Lung microvascular endothelial cell (primary cell): ENCODE measurements around the gene KCNH1. TPM values are rescaled to one million over a fixed set of nuclear protein-coding genes. Genes with fewer than 3 reads are reported as not detected.

Experiments used
- DNase-seq, 2 donors: peaks; one replicate each; pipeline versions ENCODE4 v3.0.0 to v3.0.0-alpha.2; 2010; ENCODE audit warnings: low read depth in 2 of 2
- total RNA-seq: library from RNA; depleted of rRNA; stranded (reverse); fragments of >200 nt; gene quantifications from 2 replicates; pipeline ENCODE4 v1.2.1, GENCODE V29; 2014

KCNH1 gene
- total RNA-seq, 1 donor from 2014 or later: not detected

- no peak for DNase-seq
Measured at GRCh38 chr1:210866532-210866931, 267.4 kb downstream of the KCNH1 start.

DNA sequence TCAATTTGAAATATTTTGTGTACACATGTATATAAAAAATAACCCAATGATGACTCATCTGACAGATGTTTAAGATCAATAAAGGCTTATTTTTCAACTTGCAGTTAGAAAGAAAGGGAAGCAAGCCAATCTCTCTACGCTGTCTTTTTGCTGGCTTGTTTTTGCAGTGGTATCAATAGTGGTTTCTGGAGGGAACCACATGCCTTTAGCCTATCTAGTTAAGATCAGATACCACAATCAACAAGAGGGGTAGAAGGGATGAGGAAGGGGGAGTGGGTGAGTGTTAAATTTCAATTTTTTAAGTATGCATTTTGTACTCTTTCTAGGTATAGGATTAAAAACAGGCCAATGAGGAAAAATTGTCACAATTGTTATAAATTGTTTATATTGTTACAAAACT lies 276.2 kb downstream of the KCNH1 start:
- DNase-seq: no peak

- no peak for DNase-seq
Measured at GRCh38 chr1:210857146-210857663, 276.7 kb downstream of the KCNH1 start.

- no peak for DNase-seq
Measured at GRCh38 chr1:210855440-210855839, 278.5 kb downstream of the KCNH1 start.

GRCh38 chr1:210853276-210853675 lies 280.7 kb downstream of the KCNH1 start:
- DNase-seq: no peak

DNA sequence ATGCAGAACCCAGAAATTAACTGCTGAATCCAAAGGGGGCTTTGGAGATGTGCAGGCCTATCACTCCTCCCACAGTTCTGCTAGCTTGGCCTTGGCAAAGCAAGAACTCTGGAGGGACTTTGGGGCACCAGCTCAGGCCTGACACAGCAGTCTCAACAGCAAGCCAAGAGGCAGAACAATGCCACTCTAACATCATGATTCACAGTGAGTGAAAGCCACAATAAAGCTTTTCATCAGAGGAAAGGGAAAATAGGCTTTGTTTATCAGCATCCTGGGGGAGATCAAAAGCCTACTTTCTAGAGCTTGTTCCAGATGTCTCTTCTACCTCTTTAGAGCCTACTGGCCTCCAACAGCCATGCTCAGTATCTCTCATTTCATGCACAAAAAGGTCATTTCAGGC lies 283.4 kb downstream of the KCNH1 start:
- DNase-seq: no peak

GRCh38 chr1:210848474-210848873 lies 285.5 kb downstream of the KCNH1 start:
- no peak for DNase-seq

DNA sequence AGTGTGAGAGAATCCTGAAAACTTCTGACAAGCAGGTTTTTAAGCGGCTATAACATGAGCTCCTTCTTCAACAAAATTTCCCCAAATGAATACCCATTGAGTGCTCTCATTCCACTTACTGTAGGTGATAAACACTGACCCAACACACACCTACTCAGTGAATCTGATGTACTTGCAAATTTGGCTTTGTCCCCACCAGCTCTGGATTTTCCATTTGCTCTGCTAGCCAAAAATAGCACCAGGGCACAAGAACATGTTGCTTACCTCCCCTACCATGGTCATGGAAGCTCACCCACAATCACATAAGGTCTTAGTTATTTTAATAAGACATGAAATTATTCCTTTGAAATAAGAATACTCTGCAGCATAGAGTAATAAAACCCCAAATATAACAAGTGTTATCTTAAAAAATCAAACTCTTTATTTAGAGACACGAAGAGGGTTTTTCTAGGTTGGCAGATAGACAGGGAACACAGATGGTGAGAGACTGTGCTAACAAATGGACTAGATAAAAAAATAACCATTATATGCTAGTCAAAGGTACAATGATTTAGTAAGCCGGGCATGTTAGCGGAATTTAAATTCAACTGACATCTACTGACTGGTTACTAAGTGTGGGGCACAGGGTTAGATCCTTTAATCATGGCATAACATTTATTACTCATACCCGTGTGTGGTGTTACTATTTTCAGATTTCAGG lies 291.9 kb downstream of the KCNH1 start:
- DNase-seq: no peak

DNA sequence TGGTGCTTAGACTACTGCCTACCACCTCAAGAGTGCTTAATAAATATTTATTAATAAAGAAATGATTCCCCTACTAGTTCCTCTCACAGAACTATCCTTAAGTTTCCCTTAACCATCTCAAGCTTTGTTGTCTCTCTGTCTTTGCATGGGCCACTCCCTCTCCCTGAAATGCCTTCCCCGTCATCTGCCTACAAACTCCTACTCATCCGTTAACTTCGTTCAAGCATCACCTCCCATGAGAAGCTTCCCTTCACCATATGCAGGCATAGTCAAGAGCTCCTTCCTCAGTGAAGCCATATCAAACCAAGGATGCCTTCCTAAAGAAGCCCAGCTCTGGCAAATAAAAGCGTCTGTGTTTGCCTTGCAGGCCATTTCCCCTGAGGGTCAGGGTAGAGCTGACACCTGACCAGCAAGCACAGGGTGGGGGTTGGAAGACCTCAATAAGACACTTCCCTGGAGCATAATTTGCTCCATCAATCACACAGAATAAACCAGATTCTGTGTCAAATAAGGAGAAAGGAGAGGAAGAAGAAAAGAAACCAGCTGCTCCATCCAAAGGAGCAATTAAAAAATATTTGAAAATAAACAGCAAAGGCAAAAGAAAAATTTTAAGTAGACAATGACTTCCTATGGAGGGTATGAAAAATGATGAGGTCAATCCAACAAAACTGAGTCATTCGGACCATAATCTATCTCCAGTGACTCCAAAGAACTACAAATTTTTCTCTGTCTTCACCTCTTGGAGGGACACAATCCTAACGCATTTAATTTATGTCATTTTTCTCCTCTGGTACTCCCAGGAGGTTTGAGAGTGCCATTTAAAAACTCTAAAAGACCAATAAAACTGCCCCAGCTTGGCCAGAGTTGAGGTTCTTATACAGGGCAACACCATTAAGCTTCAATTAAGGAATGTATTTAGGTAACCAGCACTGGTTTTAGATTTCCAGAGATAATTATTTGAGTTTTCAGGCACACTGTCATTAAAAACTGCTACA lies 303.6 kb downstream of the KCNH1 start:
- no peak for DNase-seq

- DNase-seq: no peak
Measured at GRCh38 chr1:210828996-210829596, 304.9 kb downstream of the KCNH1 start.

DNA sequence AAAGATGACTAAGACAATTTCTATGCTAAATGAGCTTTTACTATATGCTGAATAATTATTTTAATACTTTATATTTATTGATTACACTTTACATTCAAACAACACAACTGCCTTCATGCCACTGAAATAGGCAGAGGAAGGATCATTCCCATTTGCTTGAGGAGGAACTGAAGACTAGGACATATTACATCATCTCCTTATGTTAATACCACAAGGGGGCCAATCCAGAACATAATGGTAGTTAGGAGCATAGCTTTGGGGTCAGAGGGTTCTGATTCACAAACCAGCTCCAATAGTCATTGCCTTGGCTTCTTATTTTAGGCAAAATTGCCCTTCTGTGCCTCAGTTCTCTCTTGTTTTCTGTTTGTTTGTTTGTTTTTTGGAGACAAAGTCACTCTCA lies 306.5 kb downstream of the KCNH1 start:
- DNase-seq: no peak

- no peak for DNase-seq
Measured at GRCh38 chr1:210826686-210827085, 307.3 kb downstream of the KCNH1 start.

DNA sequence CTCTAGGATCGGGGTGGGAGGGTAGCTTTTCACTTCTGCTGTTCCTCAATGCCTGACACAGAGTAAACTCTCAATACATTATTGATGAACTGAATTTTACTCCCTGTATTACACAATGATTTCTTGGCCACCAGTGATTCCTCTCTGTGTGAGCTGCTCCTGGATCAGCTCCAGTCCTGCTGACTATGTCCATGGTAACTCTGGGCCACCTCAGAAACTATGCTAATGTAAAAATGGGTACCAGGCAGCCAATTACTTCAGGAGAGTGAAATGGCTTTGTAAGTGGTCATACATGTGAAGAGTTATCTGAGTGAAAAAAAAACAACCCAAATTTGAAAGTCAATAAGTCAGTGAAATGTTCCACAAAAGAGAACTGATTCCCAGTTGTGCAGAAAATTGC lies 311.0 kb downstream of the KCNH1 start:
- DNase-seq: no peak

DNA sequence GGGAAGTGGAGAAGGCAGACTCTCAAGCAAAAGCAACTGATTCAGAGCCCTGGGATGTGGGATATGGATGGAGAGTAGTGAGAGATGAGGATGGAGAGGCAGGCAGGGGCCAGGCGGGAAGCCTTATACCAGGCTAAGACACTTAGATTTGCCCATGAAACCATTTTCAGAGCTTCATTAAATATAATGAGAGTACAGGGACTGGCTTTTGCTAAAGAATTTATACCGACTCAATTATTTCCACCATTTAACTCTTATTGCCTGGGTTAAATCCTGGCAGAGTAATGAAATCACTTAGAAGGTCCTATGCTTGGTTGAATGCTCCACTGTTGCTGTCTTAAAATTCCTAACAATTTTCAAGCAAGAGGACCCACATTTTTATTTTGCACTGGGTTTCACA lies 311.7 kb downstream of the KCNH1 start:
- no peak for DNase-seq

DNA sequence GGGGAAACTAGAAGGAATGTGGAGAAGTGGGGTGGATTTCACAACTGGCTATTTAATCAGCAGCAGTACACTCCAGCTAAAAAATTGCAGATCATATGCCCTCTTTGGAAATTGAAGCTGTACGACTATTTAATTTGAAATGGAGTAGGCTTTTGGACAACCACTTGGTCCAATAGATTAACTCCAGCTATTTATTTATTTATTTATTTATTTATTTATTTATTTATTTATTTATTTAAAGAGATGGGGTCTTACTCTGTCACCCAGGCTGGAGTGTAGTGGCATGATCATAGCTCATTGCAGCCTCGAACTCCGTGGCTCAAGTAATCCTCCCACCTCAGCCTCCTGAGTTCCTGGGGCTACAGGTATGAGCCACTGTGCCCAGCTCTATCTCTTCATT lies 312.3 kb downstream of the KCNH1 start:
- DNase-seq: no peak

DNA sequence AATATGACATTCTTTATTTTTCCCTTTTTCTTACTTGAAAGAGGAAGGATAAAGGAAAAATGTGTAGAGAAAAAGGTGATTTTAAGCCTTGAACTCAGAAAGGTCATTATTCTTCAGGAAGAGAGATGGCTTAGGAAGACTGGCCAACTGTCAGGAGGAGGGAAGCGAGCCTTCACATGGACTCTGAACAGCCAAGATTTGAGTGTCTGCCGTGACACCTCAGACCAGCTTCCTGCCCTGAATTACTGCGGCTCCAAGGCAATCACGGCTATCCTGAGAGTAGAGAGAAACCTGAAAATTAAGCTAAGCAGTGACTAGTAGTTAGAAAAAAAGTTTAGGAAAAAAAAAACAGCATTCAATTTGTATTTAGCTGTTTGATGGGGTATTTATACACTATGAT lies 314.7 kb downstream of the KCNH1 start:
- DNase-seq: no peak

GRCh38 chr1:210817385-210818275 lies 316.3 kb downstream of the KCNH1 start:
- no peak for DNase-seq

GRCh38 chr1:210815641-210816550 lies 318.1 kb downstream of the KCNH1 start:
- no peak for DNase-seq

- no peak for DNase-seq
Measured at GRCh38 chr1:210814382-210815123, 319.4 kb downstream of the KCNH1 start.
